Neuronal stem cell (in vitro differentiated cells): ENCODE measurements around the gene WIZ.

Experiments used
- DNase-seq: peaks from one replicate; pipeline ENCODE4 v3.0.0-alpha.2; 2013; ENCODE audit warnings: low spot score
- H2AFZ ChIP-seq: one replicate; pipeline ENCODE4 v1.6.1; 2013; ENCODE audit warnings: mild to moderate bottlenecking, low read length, inconsistent platforms
- H2AK5ac ChIP-seq: 2 replicates; pipeline ENCODE4 v1.6.1; 2013; ENCODE audit warnings: low read depth, mild to moderate bottlenecking, inconsistent platforms, low read length, moderate library complexity, mixed read lengths
- H2BK120ac ChIP-seq: 2 replicates; pipeline ENCODE4 v1.6.1; 2013; ENCODE audit warnings: low read depth, mild to moderate bottlenecking, inconsistent platforms, low read length, moderate library complexity, mixed read lengths
- H2BK12ac ChIP-seq: one replicate; pipeline ENCODE4 v1.6.1; 2013; ENCODE audit warnings: low read length, inconsistent platforms
- H2BK15ac ChIP-seq: 2 replicates; pipeline ENCODE4 v1.6.1; 2013; ENCODE audit warnings: mild to moderate bottlenecking, low read length, inconsistent platforms, mixed read lengths
- H2BK5ac ChIP-seq: one replicate; pipeline ENCODE4 v1.6.1; 2013; ENCODE audit warnings: inconsistent platforms, mild to moderate bottlenecking, low read length, moderate library complexity
- H3K14ac ChIP-seq: one replicate; pipeline ENCODE4 v1.6.1; 2013; ENCODE audit warnings: low read length, inconsistent platforms
- H3K18ac ChIP-seq: 2 replicates; pipeline ENCODE4 v1.6.1; 2013; ENCODE audit warnings: low read length, inconsistent platforms
- H3K23ac ChIP-seq: 2 replicates; pipeline ENCODE4 v1.6.1; 2013; ENCODE audit warnings: low read depth, mild to moderate bottlenecking, mixed read lengths, low read length, inconsistent platforms; ENCODE audit not compliant: poor library complexity
- H3K27ac ChIP-seq: replicated peaks from 3 replicates; pipeline ENCODE4 v1.5.1; 2013; ENCODE audit warnings: low read length, inconsistent platforms
- H3K27me3 ChIP-seq, 3 experiments: 2 replicates each; pipeline ENCODE4 v1.6.1; 2013; ENCODE audit warnings: low read length in 3 of 3, mild to moderate bottlenecking in 2 of 3, inconsistent platforms in 1 of 3, low read depth in 1 of 3, mixed read lengths in 1 of 3, moderate library complexity in 1 of 3; ENCODE audit not compliant: control insufficient read depth in 3 of 3, insufficient read depth in 3 of 3
- H3K36me3 ChIP-seq, 2 donors: replicated peaks in 1 of 2; 2 replicates each; pipeline ENCODE4 v1.6.1; 2013; ENCODE audit warnings: low read length in 2 of 2; ENCODE audit not compliant: control insufficient read depth in 2 of 2, insufficient read depth in 2 of 2
- H3K4ac ChIP-seq: 2 replicates; pipeline ENCODE4 v1.6.1; 2013; ENCODE audit warnings: inconsistent platforms, mild to moderate bottlenecking, low read length, moderate library complexity
- H3K4me1 ChIP-seq, 2 donors: 1 replicate in 1 of 2; 2 replicates in 1 of 2; pipeline ENCODE4 v1.6.1; 2013; ENCODE audit warnings: low read length in 2 of 2, low read depth in 1 of 2; ENCODE audit not compliant: control insufficient read depth in 2 of 2, insufficient read depth in 1 of 2
- H3K4me2 ChIP-seq: one replicate; pipeline ENCODE4 v1.6.1; 2013; ENCODE audit warnings: mild to moderate bottlenecking, low read length, inconsistent platforms; ENCODE audit not compliant: insufficient read depth, poor library complexity, severe bottlenecking
- H3K4me3 ChIP-seq, 2 donors: 2 replicates each; pipeline ENCODE4 v1.5.1; 2013; ENCODE audit warnings: low read length in 2 of 2, mild to moderate bottlenecking in 2 of 2, inconsistent platforms in 1 of 2, moderate library complexity in 1 of 2
- H3K79me1 ChIP-seq: one replicate; pipeline ENCODE4 v1.6.1; 2013; ENCODE audit warnings: low read depth, mild to moderate bottlenecking, inconsistent platforms, low read length, moderate library complexity
- H3K9ac ChIP-seq: one replicate; pipeline ENCODE4 v1.6.1; 2013; ENCODE audit warnings: mild to moderate bottlenecking, low read depth, low read length, inconsistent platforms; ENCODE audit not compliant: poor library complexity
- H3K9me3 ChIP-seq, 2 donors: replicated peaks in 1 of 2; 2 replicates each; pipeline versions ENCODE3 to v1.6.1; 2013; ENCODE audit warnings: low read length in 2 of 2, mild to moderate bottlenecking in 2 of 2, inconsistent platforms in 1 of 2, low read depth in 1 of 2, mixed read lengths in 1 of 2, moderate library complexity in 1 of 2; ENCODE audit not compliant: control insufficient read depth in 2 of 2, insufficient read depth in 1 of 2
- H4K8ac ChIP-seq: one replicate; pipeline ENCODE4 v1.6.1; 2013; ENCODE audit warnings: low read depth, mild to moderate bottlenecking, inconsistent platforms, low read length, moderate library complexity
- H4K91ac ChIP-seq: one replicate; pipeline ENCODE4 v1.6.1; 2013; ENCODE audit warnings: low read length, low read depth, mild to moderate bottlenecking, inconsistent platforms; ENCODE audit not compliant: poor library complexity
- WGBS, 2 donors: extraction: QIAGEN DNeasy Blood & Tissue Kit; methylation state at CpG; one replicate each; pipeline ENCODE4 v1.1.7; 2013; ENCODE audit warnings: missing lambda C conversion rate in 2 of 2, mixed read lengths in 1 of 2; ENCODE audit not compliant: insufficient read length in 2 of 2, insufficient replicate concordance in 1 of 2; ENCODE audit errors: extremely low coverage in 2 of 2; 5-methylcytosine and 5-hydroxymethylcytosine counted together

The WIZ gene

DNA sequence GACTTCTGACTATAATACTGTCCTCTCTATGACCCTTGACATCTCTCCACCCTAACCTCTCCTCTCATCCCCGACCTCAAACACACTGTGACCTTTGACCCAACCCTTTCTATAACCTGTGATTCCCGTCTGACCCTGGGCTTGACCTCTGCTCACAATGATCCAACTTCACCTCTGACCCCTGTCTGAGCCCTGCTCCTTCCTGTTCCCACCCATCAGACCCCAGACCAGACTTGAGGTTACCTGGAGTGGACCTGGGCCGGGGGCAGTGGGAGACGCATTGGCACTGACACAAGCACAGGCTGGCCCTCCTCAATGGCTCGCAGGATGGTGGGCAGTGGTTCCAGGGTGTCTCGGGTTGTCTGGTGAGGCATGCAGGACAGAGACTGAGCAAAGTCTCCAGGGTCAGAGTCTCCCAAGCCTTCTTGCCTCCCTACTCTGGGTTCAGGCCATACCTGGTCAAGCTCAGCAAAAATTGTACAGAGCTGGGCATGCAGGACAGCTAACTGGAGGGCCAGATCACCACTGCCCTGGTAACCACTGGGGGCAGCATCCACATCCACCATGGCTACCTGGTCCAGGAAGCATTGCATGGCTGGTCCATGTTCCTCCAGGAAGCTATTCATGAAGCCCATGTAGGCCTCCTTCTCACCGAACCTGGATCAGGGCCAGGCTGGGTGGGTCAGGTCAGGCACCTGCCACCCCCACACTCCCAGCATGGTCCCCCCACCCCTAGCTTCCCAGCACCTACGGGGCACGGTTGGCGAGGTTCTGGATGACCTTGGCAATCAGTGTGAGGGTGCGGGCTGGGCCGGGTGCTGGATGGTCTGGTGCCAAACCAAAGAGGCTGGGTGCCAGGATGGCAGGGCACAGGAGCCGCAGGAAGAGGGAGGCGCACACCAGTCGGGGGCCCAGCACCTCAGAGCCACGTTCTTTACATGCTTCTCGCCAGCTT, 4.4 kb upstream of the WIZ start:
- H2BK5ac ChIP-seq = no peak overlapping the region
- 100% methylated on average over 1 of the region's 17 CpGs; no CpG with 5 or more reads in 1 of the 2 donors for WGBS, 2 donors
- no peak overlapping the region for H3K4ac ChIP-seq
- no peak overlapping the region for H3K4me2 ChIP-seq
- H4K8ac ChIP-seq = no peak overlapping the region
- no peak overlapping the region for H2BK12ac ChIP-seq
- H3K4me3 ChIP-seq = no peak overlapping the region
- no peaks in the 10 kb centered on the region for H3K79me1 ChIP-seq
- H3K36me3 ChIP-seq = no peaks in the 10 kb centered on the region
- no peak overlapping the region for H3K14ac ChIP-seq
- H2AFZ ChIP-seq = no peak overlapping the region
- peaks cover 7% of the 10 kb centered on the region in 2 donors for H3K4me1 ChIP-seq
- H2BK120ac ChIP-seq = no peak overlapping the region
- H3K27me3 ChIP-seq = peaks cover 24 to 61% (median 61%) of the 10 kb centered on the region in 3 experiments
- no peak overlapping the region for H3K18ac ChIP-seq
- H2AK5ac ChIP-seq = peak overlapping the region; percentile 7
- DNase-seq = no peak
- no peak overlapping the region for H2BK15ac ChIP-seq
- H4K91ac ChIP-seq = no peak overlapping the region
- H3K9ac ChIP-seq = no peak overlapping the region
- H3K9me3 ChIP-seq = peaks cover 0 to 2% of the 10 kb centered on the region in 2 donors
- H3K27ac ChIP-seq = no peak overlapping the region
- no peak overlapping the region for H3K23ac ChIP-seq

DNA sequence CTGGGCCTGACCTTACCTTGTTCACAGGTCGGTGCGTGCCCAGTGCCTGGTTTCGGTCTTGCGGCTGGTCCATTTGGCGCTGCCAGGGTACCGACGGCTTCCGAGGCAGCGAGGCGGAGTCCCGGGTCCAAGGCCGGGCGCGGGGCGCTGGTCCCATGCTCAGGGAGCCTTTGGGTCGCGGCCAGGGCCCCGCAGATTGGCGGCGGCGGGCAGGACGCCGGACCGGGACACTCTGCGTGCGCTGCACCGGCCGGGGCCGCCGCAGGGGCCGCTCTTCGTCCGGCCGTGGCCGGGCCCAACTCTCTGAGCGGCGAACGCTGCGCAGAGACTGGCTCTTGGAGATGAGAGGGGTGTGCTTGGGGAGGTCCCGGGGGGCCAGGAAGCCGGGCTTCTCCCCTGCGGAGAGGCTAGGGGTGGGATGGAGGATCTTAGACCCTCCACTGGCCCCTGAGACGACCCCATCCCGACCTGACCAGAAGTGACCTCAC, 3.4 kb upstream of the WIZ start:
- no peak overlapping the region for H4K8ac ChIP-seq
- H3K9ac ChIP-seq = peak overlapping the region; percentile 83
- H3K4me1 ChIP-seq = peaks cover 12 to 14% of the 10 kb centered on the region in 2 donors
- no peak overlapping the region for H2BK5ac ChIP-seq
- no peak for DNase-seq
- H2BK120ac ChIP-seq = no peak overlapping the region
- no peak overlapping the region for H3K27ac ChIP-seq
- peak overlapping the region; percentile 22 to 81 for H3K4me3 ChIP-seq
- peak overlapping the region; percentile 94 for H3K23ac ChIP-seq
- H4K91ac ChIP-seq = no peak overlapping the region
- H3K27me3 ChIP-seq = peaks cover 22 to 56% (median 56%) of the 10 kb centered on the region in 3 experiments
- no CpG with 5 or more reads among the region's 44 CpGs for WGBS, 2 donors
- peak overlapping the region; percentile 93 for H3K18ac ChIP-seq
- H3K36me3 ChIP-seq = no peaks in the 10 kb centered on the region
- H3K9me3 ChIP-seq = no peaks in the 10 kb centered on the region
- peak overlapping the region; percentile 82 for H3K4me2 ChIP-seq
- no peaks in the 10 kb centered on the region for H3K79me1 ChIP-seq
- peak overlapping the region; percentile 47 for H2AK5ac ChIP-seq
- H2AFZ ChIP-seq = peak overlapping the region; percentile 79
- no peak overlapping the region for H3K4ac ChIP-seq
- H2BK12ac ChIP-seq = no peak overlapping the region
- peak overlapping the region; percentile 20 for H2BK15ac ChIP-seq
- H3K14ac ChIP-seq = no peak overlapping the region

DNA sequence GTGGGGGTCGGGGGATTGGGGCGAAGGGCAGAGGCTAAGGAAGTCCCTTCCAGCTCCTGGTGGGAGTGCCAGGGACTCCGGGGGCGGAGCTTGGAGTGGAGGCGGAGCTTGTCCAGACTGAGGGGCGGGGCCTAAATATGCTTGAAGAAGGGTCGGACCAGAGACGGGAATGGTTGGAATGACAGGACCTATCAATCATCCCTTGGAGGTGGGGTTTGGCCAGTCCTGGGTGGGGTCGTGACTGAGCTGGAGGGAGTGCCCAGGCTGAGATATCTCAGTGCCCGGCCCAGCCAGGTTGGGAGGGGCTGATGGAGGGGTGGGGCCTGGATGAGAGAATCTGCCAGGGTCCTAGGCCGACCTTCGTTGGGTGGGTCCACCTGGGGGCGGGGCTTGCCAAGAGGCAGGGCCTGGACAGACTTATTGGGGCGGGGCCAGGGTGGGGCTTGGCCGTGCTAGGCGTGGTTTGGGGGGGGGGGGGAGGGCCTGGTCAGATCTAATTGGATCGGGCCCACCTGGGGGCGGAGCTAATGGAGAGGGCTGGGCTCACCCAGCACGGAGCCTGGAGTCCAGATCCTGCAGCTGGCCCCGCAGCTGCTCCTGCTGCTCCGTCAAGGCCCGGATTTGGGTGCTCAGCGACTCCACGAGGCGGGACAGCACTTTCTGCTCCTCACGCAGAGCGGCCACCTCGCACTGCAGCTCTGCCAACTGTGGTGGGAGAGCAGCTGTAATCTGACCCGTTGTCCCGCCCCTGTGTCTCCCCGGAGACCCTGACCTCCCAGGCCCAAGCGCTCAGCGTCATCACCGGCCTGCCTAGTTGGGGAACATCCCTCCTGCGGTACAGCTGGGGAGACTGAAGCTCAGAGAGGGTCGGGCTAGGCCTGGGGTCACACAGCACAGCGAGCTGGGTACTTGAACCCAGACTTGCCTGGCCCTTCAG, 2.6 kb upstream of the WIZ start:
- H2AK5ac ChIP-seq = peak overlapping the region; percentile 84
- peak overlapping the region; percentile 22 to 81 for H3K4me3 ChIP-seq
- WGBS, 2 donors = no CpG with 5 or more reads among the region's 37 CpGs
- peaks cover 15 to 48% (median 48%) of the 10 kb centered on the region in 3 experiments for H3K27me3 ChIP-seq
- H3K9me3 ChIP-seq = no peaks in the 10 kb centered on the region
- no peak overlapping the region for H2BK120ac ChIP-seq
- H3K4me1 ChIP-seq = peaks cover 11 to 12% of the 10 kb centered on the region in 2 donors
- peak overlapping the region; percentile 29 for H3K27ac ChIP-seq
- H2AFZ ChIP-seq = peak overlapping the region; percentile 79
- no peak overlapping the region for H4K8ac ChIP-seq
- peak overlapping the region; percentile 83 for H3K9ac ChIP-seq
- H3K4ac ChIP-seq = no peak overlapping the region
- no peak overlapping the region for H2BK5ac ChIP-seq
- no peak overlapping the region for H3K14ac ChIP-seq
- peak overlapping the region; percentile 82 for H3K4me2 ChIP-seq
- peak overlapping the region; percentile 31 for H2BK15ac ChIP-seq
- H4K91ac ChIP-seq = no peak overlapping the region
- DNase-seq = peak; percentile 86
- H3K79me1 ChIP-seq = no peaks in the 10 kb centered on the region
- H3K23ac ChIP-seq = peak overlapping the region; percentile 22
- H3K36me3 ChIP-seq = no peaks in the 10 kb centered on the region
- no peak overlapping the region for H2BK12ac ChIP-seq
- H3K18ac ChIP-seq = peak overlapping the region; percentile 93
